NCI-H446 treated with DMSO at 0.1 percent for 48 hours (cell line): ENCODE measurements around the gene CYP27B1.
"Not testable (repeated sequence)": the region's sequence is repeated elsewhere in the genome, so short reads cannot be mapped to it uniquely, and the experiment has no call there.

Source experiments
- DNase-seq: peaks from one replicate; lab custom pipeline; 2025; lab: John Stamatoyannopoulos, UW

The CYP27B1 gene

DNA sequence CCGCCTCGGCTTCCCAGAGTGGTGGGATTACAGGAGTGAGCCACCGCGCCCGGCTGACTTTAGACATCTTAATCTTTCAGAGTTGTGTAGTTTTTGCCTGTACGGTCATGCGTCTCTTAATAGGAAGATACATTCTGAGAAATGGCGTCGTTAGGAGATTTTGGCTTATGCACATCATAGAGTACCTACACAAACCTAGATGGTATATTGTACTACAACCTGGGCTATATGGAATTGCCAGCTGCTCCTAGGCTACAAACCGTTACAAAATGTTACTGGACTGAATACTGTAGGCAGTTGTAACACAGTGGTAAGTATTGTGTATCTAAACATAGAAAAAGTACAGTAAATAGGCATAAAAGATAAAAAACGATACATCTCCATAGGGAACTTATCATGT lies 17.0 kb upstream of the CYP27B1 start:
- no peak for DNase-seq

DNA sequence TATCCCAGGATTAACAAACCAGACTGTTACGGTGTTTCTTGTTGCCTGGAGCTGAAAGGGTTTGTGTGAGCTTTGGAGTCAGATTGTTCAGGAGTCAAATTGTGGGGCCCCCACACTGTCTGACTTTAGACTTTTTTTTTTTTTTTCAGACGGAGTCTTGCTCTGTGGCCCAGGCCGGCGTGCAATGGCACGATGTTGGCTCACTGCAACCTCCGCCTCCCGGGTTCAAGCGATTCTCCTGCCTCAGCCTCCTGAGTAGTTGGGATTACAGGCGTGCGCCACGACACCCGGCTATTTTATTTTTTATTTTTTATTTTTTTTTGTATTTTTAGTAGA lies 16.6 kb upstream of the CYP27B1 start:
- no peak for DNase-seq

DNA sequence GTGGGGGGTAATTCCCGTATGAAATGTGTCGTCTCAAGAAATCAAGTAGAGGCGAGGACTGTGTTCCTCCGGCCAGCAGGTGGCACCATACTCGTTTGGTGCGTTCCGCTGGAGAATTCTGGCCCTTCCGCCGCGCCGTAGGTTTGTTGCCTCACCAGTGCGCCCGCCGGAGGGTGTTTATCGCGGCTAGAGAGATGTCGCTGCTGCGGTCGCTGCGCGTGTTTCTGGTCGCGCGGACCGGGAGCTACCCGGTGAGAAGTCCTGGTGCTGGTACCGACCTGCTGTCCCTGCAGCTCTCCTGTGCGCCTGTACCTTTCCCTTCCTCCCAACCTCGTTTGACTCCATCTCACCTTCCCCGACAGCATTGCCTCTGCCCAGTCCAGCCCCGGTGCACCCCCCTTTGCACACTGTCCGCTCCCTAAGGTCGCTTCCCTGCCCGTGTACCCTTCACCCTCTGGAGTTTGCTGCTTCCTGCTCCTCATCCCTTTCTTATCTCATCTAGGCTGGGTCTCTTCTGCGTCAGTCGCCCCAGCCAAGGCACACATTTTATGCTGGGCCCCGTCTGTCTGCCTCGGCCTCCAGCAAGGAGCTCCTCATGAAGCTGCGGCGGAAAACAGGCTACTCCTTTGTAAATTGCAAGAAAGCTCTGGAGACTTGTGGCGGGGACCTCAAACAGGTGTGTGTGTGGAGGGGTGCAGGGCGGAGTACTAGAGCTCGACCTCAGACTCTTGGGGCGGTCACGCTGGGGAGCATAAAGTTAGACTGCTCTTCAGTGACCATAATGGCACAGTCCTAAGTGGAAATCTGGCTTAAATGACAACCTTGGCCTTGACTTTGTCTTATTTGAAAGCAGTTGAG lies 16.0 kb upstream of the CYP27B1 start, which contains the start of gene TSFM:
TSS of gene TSFM (plus strand) at position 180 of the 858 bp plus-strand sequence. CDS start at position 195, 15 bp downstream.
- peak; percentile 77 for DNase-seq

DNA sequence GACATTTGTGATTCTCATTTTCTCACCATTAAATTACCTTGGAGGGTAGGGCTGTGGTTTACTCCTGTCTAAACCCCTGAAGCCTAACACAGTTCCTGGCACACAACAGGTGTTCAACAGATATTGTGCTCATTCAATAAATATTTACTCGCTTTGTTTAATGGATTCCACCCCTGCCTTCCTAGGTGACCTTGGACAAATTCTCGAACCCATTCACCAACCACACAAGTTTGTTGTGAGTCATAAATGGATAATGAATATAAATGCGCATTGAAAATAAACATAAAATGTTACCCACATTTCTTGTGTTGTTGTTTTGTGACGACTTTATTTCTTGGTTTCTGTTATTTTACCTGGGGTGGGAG lies 15.3 kb upstream of the CYP27B1 start:
- DNase-seq: no peak

DNA sequence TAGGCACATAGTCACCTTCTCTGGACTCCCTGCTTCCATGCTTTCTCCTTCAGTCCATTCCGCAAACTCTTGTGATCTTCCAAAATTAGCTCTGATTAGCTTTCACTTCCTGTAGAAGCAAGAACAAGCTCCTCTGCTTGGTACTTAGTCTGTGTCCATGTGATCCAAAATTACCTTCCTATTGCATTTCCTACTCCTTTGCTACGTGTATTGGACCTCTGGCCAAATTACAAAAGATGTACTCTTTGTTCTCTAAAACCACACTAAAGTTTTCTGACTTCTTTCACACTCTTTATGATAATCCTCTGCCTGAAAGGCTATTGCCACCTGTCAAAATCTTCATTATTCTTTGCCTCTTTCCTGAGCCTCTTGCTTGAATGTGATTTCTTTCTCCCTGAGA lies 14.9 kb upstream of the CYP27B1 start:
- DNase-seq: no peak

DNA sequence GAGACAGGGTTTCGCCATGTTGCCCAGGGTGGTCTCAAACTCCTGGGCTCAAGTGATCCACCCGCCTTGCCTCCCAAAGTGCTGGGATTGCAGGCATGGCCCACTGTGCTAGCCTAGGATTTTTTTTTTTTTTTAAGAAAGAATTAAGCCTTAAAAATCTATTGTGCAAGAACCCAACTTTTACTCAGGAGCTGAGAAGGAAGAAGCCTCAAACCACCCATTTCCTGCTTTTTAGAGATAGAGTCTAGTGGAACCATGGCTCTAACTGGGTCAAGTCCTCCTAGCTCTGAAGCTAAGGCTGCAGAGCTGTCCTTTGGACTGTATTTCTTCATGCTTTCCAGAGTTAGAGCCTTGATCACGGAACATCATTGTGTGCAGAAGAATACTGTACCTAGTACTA lies 14.4 kb upstream of the CYP27B1 start:
- no peak for DNase-seq

DNA sequence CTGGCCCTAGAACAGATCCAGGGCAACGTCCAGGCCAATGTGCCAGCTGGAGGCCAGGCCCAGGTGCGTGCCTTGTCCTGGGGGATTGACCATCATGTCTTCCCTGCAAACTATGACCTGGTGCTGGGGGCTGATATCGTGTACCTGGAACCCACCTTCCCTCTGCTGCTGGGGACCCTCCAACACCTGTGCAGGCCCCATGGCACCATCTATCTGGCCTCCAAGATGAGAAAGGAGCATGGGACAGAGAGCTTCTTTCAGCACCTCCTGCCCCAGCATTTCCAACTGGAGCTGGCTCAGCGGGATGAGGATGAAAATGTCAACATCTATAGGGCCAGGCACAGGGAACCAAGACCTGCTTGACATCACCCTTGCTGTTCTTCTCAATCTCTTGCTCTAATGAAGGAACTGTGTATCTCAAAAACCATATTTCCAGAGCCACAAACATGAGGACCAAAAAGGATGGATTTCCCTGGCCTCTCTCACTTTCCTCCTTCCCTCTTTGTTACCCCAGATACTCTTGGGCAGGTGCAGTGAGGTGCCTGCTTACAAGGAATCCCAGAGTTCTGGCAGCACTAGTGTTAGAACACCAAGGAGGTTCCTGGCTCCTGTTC lies 13.5 kb upstream of the CYP27B1 start:
- DNase-seq: no peak

DNA sequence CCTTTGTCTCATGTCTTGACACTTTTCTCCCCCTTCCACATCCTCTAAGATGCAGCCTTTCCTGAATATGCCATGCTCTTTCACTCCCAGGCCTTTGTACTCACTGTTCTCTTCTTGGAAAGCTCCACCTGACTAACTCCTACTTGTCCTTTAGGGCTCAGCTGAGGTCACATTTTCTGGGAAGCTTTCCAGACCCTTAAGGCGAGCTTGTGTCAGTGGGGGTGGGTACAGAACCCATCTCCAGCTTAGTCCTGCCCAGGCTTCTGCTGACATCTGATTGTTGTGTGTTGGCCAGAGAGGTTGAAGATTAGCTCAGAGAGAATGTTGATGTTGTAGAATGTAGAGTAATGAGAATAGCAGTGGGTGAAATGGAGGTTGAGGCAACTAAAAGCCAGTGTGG lies 12.9 kb upstream of the CYP27B1 start:
- no peak for DNase-seq

DNA sequence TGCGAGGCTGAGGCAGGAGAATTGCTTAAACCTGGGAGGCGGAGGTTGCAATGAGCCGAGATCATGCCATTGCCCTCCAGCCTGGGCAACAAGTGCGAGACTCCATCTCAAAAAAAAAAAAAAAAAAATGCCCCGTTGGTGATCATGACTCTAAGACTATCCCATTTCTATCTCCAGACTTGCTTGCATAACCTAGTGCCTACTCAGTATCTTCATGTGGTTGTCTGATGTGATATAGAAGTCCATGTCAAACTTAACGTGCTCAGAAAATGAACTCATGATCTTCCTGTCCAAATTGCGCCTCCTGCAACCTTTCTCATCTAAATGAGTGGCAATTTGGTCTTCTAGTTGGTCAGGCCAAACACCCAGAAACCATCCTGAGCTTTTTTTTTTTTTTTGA lies 11.0 kb upstream of the CYP27B1 start:
- no peak for DNase-seq

DNA sequence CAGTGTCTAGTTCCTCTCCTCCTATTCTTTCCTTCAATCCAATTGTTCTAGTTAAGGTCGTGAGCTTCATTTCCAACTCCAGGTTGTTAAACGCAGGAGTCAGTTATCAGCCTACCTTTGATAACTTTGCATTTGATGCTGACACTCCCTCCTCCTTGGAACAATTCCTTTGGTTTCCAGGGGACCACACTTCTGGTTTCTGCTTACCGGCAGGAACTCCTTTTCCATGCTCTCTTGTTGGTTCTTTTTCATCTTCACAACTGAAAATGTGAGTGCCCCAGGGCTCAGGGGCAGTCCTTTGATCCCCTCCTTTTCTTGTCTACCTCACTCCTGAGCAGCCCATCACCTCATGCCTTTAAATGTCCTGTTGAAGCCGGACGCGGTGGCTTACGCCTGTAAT lies 10.5 kb upstream of the CYP27B1 start:
- no peak for DNase-seq

DNA sequence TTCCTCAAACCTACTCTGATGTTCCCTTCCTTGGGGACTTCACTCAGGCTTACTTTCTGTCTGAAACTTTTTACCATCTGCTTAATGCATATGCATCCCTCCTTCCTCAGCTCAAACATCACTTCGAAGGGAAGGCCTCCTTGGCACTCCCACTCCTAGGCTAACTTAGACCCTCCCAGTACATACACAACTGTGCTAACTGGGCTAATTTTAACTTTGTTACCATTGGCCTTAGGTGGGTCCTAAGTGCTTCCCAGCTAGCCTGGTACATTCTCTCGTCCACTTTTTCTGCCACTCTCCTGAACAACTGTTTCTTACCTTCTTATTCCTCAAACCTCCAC lies 9.3 kb upstream of the CYP27B1 start:
- DNase-seq: no peak

DNA sequence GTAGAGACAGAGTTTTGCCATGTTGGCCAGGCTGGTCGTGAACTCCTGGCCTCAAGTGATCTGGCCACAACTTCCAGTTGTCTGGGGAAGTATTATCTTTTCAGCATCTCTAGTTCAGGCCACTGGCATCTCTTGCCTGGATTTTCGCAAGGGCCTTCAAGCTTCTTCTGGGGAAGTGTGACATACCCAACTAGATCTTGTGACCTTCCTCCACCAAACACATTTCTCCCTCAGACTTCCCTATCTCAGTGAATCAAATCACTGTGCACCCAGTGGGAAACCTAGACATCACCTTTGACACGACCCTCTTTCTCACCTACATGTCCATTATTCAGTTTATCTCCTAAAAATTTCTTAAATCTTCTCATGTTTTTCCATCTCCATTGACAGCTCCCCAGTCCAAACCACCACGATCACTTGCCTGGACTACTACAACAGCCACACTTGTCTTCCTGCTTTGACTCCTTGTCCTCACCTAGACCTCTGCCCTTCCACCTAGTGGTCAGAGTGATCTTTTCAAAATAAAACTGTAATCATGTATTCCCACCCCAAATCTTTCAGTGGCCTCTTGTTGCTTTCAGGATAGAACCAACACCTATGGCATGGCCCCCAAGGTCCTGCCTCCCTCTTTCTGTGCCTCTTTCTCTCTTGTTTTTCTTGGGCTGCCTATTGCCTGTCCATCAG lies 8.8 kb upstream of the CYP27B1 start:
- DNase-seq: no peak

DNA sequence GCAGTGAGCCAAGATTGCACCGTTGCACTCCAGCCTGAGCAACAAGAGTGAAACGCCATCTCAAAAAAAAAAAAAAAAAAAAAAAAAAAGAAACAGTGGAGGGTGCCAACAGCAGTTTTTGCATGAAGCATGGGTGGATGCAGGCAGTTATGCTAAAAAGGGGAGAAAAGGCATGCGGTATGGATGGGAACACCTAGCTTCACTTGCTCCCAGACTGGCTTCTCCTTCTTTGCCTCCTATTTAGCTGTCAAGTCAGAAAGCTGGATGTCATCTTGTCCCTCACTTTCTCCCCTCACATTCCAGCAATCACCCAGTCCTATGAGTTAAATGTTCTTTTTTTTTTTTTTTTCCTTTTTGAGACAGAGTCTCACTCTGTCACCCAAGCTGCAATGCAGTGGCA lies 8.2 kb upstream of the CYP27B1 start:
- DNase-seq: no peak

DNA sequence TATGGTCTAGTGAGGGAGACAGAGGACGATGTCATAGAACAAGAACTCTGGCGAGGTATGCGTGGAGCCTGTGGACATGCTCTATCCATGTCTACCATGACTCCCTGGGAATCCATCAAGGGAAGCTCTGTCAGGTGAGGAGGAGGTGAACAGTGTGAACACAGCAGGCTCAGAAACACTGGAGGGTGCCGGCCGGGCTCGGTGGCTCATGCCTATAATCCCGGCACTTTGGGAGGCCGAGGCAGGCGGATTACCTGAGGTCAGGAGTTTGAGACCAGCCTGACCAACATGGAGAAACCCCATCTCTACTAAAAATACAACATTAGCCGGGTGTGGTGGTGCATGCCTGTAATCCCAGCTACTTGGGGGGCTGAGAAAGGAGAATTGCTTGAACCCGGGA lies 7.8 kb upstream of the CYP27B1 start:
- DNase-seq: not testable (repeated sequence)

DNA sequence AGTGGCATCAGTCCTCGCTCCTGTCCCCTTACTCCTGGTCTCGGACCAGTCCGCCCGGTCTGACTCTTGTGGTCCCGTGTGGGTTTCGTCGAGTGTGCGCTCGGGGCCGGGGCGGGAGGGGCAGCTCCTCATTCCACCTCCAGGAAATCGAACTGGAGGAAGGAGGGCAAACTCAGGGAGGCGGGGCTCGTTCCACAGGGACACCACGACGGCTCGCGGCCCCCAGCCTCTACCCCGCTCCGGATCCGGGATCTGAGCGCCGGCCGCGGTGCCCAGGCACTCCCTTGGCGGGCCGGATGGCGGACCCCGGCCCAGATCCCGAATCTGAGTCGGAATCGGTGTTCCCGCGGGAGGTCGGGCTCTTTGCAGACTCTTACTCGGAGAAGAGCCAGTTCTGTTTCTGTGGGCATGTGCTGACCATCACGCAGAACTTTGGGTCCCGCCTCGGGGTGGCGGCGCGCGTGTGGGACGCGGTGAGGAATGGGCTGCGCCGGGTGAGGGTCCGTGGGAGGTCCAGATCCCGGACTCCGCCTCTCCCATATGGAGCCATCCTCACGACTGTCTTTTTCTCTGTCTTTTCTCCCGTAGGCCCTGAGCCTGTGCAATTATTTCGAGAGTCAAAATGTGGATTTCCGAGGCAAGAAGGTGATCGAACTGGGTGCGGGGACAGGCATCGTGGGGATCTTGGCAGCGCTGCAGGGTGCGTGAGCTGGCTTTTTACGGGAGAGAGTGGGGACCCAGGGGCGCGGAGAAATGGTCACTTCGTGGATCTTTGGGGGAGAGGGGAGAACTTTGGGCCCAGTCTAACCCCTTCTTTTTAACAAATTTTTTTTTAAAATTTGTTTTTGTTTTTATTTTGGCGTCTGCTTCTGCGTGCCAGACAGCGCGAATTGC lies 5.8 kb upstream of the CYP27B1 start, which contains the start of gene EEF1AKMT3:
TSS of gene EEF1AKMT3 (plus strand) at position 186 of the 894 bp plus-strand sequence. CDS start at position 297, 111 bp downstream.
- peak; percentile 52 for DNase-seq

DNA sequence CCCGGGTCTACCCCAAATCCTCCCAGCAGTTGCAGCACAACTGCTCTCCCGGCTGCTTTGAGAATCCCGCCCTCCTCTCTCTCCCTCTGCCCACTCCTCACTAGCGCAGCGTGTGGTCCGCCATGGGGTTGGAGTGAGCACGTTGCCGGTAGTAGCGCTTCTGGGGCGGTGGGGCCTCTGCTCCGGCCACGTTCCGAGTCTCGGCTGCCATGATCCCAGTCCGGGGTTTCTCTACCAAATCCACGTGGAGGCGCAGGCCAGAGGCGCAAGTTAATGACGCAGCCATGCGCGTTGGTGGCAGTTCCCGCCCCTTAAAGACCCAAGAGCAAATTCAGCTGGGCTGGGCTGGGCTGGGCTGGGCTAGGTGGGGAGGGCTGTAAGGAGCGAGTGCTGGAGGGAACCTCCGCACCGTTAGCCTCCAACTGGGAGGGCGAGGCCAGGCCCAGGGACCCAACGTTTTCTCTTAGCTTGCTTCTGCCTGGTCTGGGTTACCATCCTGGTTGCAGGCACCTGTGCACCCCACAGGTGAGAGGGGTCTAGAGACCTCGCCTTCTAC lies 5.1 kb upstream of the CYP27B1 start, which contains the start of gene METTL1:
TSS of gene METTL1 (minus strand) at position 233 of the 556 bp plus-strand sequence. CDS start at position 211, 22 bp downstream.
- DNase-seq: peak; percentile 94

DNA sequence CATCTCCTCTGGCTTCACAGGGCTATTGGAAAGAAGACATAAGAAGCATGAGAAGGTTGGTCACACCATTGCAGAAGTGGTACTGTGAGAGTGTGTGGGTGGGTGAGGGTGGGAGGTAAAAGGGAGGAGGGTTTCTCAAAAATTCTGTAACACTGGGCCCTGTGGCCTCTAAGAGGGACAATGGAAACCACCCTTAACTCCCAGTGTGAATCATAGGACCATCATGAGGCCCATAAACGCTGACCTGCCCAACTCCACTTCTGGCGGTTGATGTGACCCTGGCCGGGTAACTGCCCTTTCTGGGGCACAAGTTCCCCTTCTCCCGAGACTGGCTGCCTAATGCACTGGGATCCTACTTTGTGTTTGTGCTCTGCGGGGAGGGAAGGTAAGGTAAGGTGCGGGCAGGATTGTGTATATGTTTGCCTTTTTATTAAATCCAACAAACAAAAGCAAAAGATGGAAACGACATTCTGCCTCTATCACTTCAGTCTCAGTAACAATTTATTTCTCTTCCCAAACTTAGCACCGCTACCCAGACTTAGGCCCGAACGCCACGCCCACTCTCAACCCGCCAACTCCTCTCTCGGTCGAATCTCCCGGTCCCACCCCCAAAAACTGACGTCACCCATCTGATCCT lies 4.5 kb upstream of the CYP27B1 start:
- peak; percentile 87 for DNase-seq

DNA sequence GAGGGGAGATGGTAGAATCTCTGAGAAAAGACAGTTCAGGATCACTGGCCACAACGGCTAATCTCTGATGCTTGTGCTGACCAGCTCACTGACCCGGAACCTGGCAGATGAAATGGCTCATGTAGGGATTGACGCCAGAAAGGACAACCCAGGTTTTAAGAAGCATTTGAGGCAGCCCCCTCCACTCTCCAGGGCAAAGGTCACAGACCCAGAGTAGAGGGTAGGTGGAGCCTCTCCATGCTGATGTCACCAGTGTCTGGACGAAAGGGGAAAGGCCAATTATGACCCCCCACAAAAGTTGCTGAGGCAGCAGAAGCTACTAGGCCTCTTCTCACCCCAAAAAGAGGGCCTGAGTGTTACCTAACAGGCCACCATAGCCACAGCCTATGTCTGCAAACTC lies 3.9 kb upstream of the CYP27B1 start:
- no peak for DNase-seq

DNA sequence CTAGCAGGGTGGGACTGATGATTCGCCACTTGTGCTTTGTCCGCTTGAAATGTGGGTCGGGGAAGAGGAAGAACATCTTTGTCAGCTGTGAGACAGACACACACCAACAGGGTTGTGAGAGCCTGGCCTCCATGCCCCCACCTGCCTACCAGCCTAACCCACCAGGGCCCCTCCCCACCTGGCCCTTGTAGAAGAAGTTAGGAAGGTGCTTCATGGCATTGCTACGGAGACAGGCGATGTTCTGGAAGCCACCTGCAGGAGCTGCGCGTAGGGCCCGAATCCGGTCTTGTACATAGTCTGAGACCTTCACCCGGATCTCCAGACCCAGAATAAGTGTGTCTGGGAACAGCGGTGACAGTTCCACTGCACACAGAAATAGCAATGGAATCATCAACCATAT lies 2.7 kb upstream of the CYP27B1 start:
- DNase-seq: no peak

DNA sequence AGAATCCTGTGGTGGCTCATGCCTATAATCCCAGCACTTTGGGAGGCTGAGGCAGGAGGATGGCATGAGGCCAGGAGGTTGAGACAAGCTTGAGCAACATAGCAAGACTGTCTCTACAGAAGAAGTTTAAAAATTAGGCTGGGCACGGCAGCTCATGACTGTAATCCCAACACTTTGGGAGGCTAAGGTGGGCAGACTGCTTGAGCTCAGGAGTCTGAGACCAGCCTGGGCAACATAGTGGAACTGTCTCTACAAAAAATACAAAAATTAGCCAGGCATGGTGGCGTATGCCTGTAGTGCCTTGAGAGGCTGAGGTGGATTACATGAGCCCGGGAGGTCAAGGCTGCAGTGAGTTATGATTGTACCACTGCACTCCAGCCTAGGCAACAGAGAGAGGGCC lies 998 bp upstream of the CYP27B1 start:
- no peak for DNase-seq

DNA sequence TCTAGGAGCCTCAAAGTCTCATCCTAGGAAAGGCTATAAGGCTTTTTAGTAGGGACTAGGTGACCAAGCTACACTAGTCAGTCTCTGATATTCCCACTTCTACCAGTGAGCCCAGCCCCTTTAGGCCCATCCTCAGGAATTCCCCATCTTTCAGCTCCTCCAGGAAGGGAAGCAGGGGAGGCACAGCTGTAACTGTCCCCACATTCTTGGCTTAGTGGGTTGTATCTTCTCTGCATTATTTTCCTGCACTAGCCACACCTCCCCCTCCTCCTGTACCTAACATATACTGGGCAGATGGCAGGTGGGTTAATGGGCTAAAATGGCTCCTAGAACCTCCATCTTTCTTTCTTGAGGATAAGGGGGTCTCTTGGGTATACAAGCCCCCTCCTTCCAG lies 424 bp upstream of the CYP27B1 start:
- DNase-seq: no peak
